PC-9 (cell line): Measurements from ENCODE around the gene MACC1. TPM values are rescaled to one million over a fixed set of nuclear protein-coding genes. Genes with fewer than 3 reads are reported as not detected.

Experiments used
- BruUV-seq: library from RNA; stranded (reverse); fragments of 400-500 nt; replicated peaks from 2 replicates; lab custom pipeline; 2021; lab: Mats Ljungman, UMichigan
- CTCF ChIA-PET: fragments of 300-600 bp; sonication (Branson Sonifier 250); formaldehyde crosslinking; loops from one replicate; lab custom pipeline; 2022; ENCODE audit warnings: antibody characterized with exemption; lab: Charles Lee
- POLR2A ChIA-PET: fragments of 300-600 bp; sonication (Branson Sonifier 250); formaldehyde crosslinking; loops from one replicate; lab custom pipeline; 2022; ENCODE audit warnings: antibody characterized with exemption; ENCODE audit not compliant: unreplicated experiment; lab: Charles Lee
- DNase-seq, 2 experiments: peaks; one replicate each; pipeline versions ENCODE4 v3.0.0 to v3.0.0-alpha.2; 2015 to 2022; ENCODE audit warnings: mixed read lengths in 1 of 2
- H2AFZ ChIP-seq: fragments of 200-600 bp; sonication (generic); 2 replicates; pipeline ENCODE4 v1.8.1; 2017; ENCODE audit warnings: antibody characterized with exemption
- H3F3A ChIP-seq: fragments of 200-600 bp; sonication (generic); 2 replicates; pipeline ENCODE4 v1.8.1; 2017; ENCODE audit warnings: antibody characterized with exemption, mild to moderate bottlenecking, low read depth; ENCODE audit not compliant: insufficient read depth
- H3K27ac ChIP-seq: fragments of 200-600 bp; sonication (generic); 2 replicates; pipeline ENCODE4 v1.6.1; 2016; ENCODE audit warnings: mixed run types
- H3K27me3 ChIP-seq: fragments of 200-600 bp; sonication (generic); 2 replicates; pipeline ENCODE4 v1.6.1; 2016; ENCODE audit warnings: low read depth, mixed run types; ENCODE audit not compliant: insufficient read depth
- H3K36me3 ChIP-seq: fragments of 200-600 bp; sonication (generic); 2 replicates; pipeline ENCODE4 v1.6.1; 2016; ENCODE audit warnings: low read depth, mixed run types
- H3K4me1 ChIP-seq: fragments of 200-600 bp; sonication (generic); replicated peaks from 2 replicates; pipeline ENCODE4 v1.6.1; 2016; ENCODE audit warnings: mixed run types; ENCODE audit not compliant: insufficient read depth
- H3K4me2 ChIP-seq: fragments of 200-600 bp; sonication (generic); 2 replicates; pipeline ENCODE4 v1.6.1; 2017; ENCODE audit warnings: mixed run types
- H3K4me3 ChIP-seq: fragments of 200-600 bp; sonication (generic); 2 replicates; pipeline ENCODE4 v1.6.1; 2016; ENCODE audit warnings: mixed run types
- H3K79me2 ChIP-seq: fragments of 200-600 bp; sonication (generic); 2 replicates; pipeline ENCODE4 v1.6.1; 2017; ENCODE audit warnings: low read depth, mixed run types
- H3K9me2 ChIP-seq: fragments of 200-600 bp; sonication (generic); 2 replicates; pipeline ENCODE4 v1.8.1; 2017; ENCODE audit warnings: mild to moderate bottlenecking; ENCODE audit not compliant: insufficient read depth
- H3K9me3 ChIP-seq: fragments of 200-600 bp; sonication (generic); 2 replicates; pipeline ENCODE4 v1.8.1; 2016; ENCODE audit warnings: low read depth; ENCODE audit not compliant: insufficient read depth
- H4K20me1 ChIP-seq: fragments of 200-600 bp; sonication (generic); 2 replicates; pipeline ENCODE4 v1.8.1; 2017; ENCODE audit not compliant: insufficient read depth
- EZH2 ChIP-seq: fragments of 200-600 bp; sonication (generic); IDR thresholded peaks from 2 replicates; pipeline ENCODE4 v1.8.0; 2017; ENCODE audit warnings: antibody characterized with exemption, low read depth
- intact Hi-C: fragments of 100-400 bp; cut with micrococcal nuclease; formaldehyde crosslinking; loops from one replicate; pipeline ENCODE4 v1.10.0; 2022; ENCODE audit not compliant: unreplicated experiment
- total RNA-seq: library from RNA; stranded (reverse); gene quantifications from 2 replicates; pipeline ENCODE4 v1.2.3, GENCODE V29; 2021
- TF ChIP-seq, protein P1 (sequence below): fragments of 200-600 bp; sonication (generic); conservative IDR thresholded peaks from 2 replicates; pipeline ENCODE4 v1.6.1; 2017; ENCODE audit warnings: mixed run types, antibody characterized with exemption, mild to moderate bottlenecking, moderate library complexity

Gene MACC1
- total RNA-seq, 1 experiment from 2014 or later = 50.8 TPM

DNA sequence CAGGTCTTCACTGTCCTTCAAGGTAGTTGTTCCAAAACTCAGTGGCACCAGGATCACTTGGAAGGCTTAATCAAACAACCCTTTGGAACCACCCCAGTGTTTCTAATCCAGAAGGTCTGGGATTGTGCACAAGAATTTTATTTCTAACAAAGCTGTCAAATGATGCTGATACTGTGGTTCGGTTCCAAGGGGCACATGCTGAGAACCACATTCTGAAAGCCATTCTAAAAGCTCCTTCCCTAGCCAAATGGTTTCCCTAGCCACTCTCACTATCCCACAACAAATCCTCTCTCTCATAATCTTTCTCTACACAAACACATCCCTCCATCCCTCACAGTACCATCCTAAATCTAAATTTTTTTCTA is 52.1 kb downstream of the MACC1 start:
- Histone ChIP-seq H4K20me1 (no peaks in the 10 kb centered on the region), H3F3A (no peaks in the 10 kb centered on the region), H3K9me2 (no peaks in the 10 kb centered on the region), H3K4me2 (no peak overlapping the region), H2AFZ (no peak overlapping the region), H3K4me1 (no peaks in the 10 kb centered on the region), H3K4me3 (no peak overlapping the region), H3K9me3 (no peaks in the 10 kb centered on the region), H3K27ac (no peak overlapping the region), H3K79me2 (no peaks in the 10 kb centered on the region), H3K36me3 (peaks cover 34% of the 10 kb centered on the region), H3K27me3 (no peaks in the 10 kb centered on the region)
- intact Hi-C loops = no loop called here
- TF ChIP-seq EZH2 = no peak
- TF ChIP-seq, protein P1, sequence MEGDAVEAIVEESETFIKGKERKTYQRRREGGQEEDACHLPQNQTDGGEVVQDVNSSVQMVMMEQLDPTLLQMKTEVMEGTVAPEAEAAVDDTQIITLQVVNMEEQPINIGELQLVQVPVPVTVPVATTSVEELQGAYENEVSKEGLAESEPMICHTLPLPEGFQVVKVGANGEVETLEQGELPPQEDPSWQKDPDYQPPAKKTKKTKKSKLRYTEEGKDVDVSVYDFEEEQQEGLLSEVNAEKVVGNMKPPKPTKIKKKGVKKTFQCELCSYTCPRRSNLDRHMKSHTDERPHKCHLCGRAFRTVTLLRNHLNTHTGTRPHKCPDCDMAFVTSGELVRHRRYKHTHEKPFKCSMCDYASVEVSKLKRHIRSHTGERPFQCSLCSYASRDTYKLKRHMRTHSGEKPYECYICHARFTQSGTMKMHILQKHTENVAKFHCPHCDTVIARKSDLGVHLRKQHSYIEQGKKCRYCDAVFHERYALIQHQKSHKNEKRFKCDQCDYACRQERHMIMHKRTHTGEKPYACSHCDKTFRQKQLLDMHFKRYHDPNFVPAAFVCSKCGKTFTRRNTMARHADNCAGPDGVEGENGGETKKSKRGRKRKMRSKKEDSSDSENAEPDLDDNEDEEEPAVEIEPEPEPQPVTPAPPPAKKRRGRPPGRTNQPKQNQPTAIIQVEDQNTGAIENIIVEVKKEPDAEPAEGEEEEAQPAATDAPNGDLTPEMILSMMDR = no peak
- ChIA-PET CTCF (no interaction called here), POLR2A (no interaction called here)
- no TSS peak for BruUV-seq
- DNase-seq = no peak

DNA sequence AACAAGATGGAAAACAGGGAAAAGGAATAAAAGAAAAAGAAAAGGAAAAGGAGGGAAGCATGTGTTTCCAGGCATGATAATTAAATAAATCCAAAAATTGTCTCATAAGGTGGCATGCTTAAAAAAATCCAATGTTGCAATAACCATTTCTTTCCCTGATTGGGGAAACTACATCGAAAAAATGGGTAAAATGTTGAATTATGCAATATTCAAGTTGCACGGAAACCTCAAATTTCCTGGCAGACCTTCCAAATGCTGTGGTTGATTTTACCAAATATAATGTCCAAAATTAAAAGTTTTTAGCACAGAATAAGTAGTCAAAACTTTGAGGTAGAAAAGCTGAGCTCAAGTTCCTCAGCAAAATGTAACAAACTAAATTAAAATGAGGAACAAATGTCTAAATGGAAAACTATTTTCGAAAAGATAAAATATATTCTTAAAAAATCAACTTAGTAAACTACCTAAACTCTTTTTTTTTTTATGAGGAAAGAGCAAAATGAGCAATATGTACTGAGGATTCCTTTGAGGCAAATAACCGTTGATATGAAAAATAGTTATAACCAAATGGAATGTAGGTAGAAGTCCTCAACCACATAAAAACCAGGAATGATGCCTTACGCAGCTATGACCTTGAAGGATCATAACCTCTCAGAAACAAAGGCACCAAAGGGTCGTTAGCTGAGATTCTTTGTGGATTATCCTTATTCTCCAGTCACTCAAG is 52.6 kb downstream of the MACC1 start:
- no peaks in the 10 kb centered on the region for H3K9me2 ChIP-seq
- CTCF ChIA-PET = no interaction called here
- H4K20me1 ChIP-seq = no peaks in the 10 kb centered on the region
- no peak for DNase-seq
- peaks cover 38% of the 10 kb centered on the region for H3K36me3 ChIP-seq
- BruUV-seq = no TSS peak
- TF ChIP-seq, protein P1 = no peak
- no peak for TF ChIP-seq EZH2
- H2AFZ ChIP-seq = no peak overlapping the region
- H3K79me2 ChIP-seq = no peaks in the 10 kb centered on the region
- H3K4me1 ChIP-seq = no peaks in the 10 kb centered on the region
- intact Hi-C loops = no loop called here
- H3K4me3 ChIP-seq = no peak overlapping the region
- H3F3A ChIP-seq = no peaks in the 10 kb centered on the region
- H3K27ac ChIP-seq = no peak overlapping the region
- H3K9me3 ChIP-seq = no peaks in the 10 kb centered on the region
- H3K4me2 ChIP-seq = no peak overlapping the region
- POLR2A ChIA-PET = no interaction called here
- H3K27me3 ChIP-seq = no peaks in the 10 kb centered on the region

DNA sequence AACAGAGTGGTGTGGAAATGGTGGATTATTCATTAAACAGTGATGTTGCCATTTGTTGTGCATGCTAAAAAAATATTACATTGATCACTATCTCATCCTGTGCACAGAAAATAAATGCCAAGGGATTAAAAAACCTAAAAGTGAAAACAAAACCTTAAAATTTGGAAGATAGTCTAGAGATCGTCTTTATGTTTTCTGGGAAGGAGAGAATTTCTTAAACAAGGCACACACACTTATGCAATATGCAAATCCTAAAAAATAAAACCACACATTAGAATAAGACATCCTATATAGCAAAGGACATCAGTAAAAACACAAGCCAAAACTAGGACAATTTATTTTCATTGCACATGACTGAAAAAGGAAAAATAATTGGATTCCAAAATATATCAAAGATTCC is 54.5 kb downstream of the MACC1 start:
- Histone ChIP-seq H3K4me2 (no peak overlapping the region), H3K27me3 (no peaks in the 10 kb centered on the region), H3K4me1 (no peaks in the 10 kb centered on the region), H3K79me2 (no peaks in the 10 kb centered on the region), H3K9me2 (no peaks in the 10 kb centered on the region), H3K27ac (no peak overlapping the region), H3K4me3 (no peak overlapping the region), H3K9me3 (no peaks in the 10 kb centered on the region; the same call in 1 of the 2 replicates), H3K36me3 (peaks cover 43% of the 10 kb centered on the region), H2AFZ (no peak overlapping the region), H3F3A (no peaks in the 10 kb centered on the region), H4K20me1 (no peaks in the 10 kb centered on the region)
- TF ChIP-seq, protein P1 = no peak
- TF ChIP-seq EZH2 = no peak
- no peak for DNase-seq
- intact Hi-C loops = no loop called here
- POLR2A ChIA-PET = interaction anchor here (0.6 kb wide), 1 partner anchor 15 kb away, joined by 3 read pairs; no protein-coding TSS in a partner anchor
- no TSS peak for BruUV-seq
- CTCF ChIA-PET = no interaction called here
